ENCODE results near the gene BACE2. TPM values are rescaled to one million over a fixed set of nuclear protein-coding genes. Genes with fewer than 3 reads are reported as not detected.

BACE2 gene
- total RNA-seq = 10 to 100 TPM in 1 of 3 donors, under 1 TPM in 2; 0.12 to 10.3 (median 0.29) TPM
- total RNA-seq (2013) = 16.7 TPM

GRCh38 chr21:41167348-41168342 lies at the start of gene BACE2:
Gene BACE2 (plus strand): TSS chr21:41168160. CDS start chr21:41168264, 104 bp downstream.
- Histone ChIP-seq H3K4me1 (ENCODE audit: control insufficient read depth, insufficient read depth, low read length) (peaks cover 11% of the 10 kb centered on the region), H3K9me3 (ENCODE audit: control insufficient read depth, insufficient read depth, low read length) (no peaks in the 10 kb centered on the region), H3K4me3 (ENCODE audit: low read length) (peak within 1 kb of the TSS; percentile 41), H3K36me3 (ENCODE audit: control insufficient read depth, insufficient read depth, low read length) (no peaks in the 10 kb centered on the region), H3K27ac (ENCODE audit: low read length) (no peak within 1 kb of the TSS), H3K27me3 (ENCODE audit: control insufficient read depth, insufficient read depth, low read length) (peaks cover 8% of the 10 kb centered on the region)
- peak within 1 kb of the TSS; percentile 85 for H3K4me3 Mint-ChIP-seq
- H3K4me1 Mint-ChIP-seq = peaks cover 4 to 8% of the 10 kb centered on the region in 2 donors
- H3K27ac Mint-ChIP-seq = no peak within 1 kb of the TSS
- under 1% methylated on average over 111 of the region's 111 CpGs for WGBS (ENCODE audit: insufficient coverage)
- H3K36me3 Mint-ChIP-seq = no peaks in the 10 kb centered on the region
- DNase-seq (peak in 1 of 2 donors; percentile 42), ATAC-seq (peak; percentile 62 to 85 (median 84))
- TF ChIP-seq, protein P1, sequence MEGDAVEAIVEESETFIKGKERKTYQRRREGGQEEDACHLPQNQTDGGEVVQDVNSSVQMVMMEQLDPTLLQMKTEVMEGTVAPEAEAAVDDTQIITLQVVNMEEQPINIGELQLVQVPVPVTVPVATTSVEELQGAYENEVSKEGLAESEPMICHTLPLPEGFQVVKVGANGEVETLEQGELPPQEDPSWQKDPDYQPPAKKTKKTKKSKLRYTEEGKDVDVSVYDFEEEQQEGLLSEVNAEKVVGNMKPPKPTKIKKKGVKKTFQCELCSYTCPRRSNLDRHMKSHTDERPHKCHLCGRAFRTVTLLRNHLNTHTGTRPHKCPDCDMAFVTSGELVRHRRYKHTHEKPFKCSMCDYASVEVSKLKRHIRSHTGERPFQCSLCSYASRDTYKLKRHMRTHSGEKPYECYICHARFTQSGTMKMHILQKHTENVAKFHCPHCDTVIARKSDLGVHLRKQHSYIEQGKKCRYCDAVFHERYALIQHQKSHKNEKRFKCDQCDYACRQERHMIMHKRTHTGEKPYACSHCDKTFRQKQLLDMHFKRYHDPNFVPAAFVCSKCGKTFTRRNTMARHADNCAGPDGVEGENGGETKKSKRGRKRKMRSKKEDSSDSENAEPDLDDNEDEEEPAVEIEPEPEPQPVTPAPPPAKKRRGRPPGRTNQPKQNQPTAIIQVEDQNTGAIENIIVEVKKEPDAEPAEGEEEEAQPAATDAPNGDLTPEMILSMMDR (IDR thresholded peaks at IDR 0.05) = no peak
- peaks cover 29 to 36% of the 10 kb centered on the region in 2 donors for H3K27me3 Mint-ChIP-seq (ENCODE audit: low read depth in 2 of 2)
- no peaks in the 10 kb centered on the region for H3K9me3 Mint-ChIP-seq
- intact Hi-C loops (cut with micrococcal nuclease) = no loop called here

GRCh38 chr21:41119901-41120300 lies 48.1 kb upstream of the BACE2 start:
- H3K9me3 Mint-ChIP-seq = no peaks in the 10 kb centered on the region
- intact Hi-C loops (cut with micrococcal nuclease) = no loop called here

DNA sequence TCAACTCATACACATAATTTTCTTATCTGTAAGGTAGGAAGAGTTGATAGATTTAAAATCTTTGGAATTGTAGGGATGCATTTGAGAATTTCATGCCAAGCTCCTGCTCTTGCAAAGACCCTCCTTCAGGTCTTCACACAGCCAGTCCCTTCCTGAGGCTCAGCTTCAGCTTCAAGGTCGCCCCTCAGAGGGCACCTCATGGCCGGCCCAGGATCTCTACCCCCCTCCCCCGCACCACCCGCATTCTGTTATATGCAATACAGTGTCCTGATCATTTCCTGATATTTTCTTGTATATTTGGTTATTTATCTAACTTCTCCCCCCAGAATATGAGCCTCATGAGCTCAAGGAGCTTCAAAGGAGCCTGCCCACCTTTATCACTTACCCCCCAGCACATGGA lies 47.0 kb upstream of the BACE2 start:
- H3K4me3 Mint-ChIP-seq = no peak overlapping the region
- intact Hi-C loops (cut with micrococcal nuclease) = no loop called here
- H3K9me3 Mint-ChIP-seq = no peaks in the 10 kb centered on the region
- H3K27ac Mint-ChIP-seq = no peak overlapping the region
- Histone ChIP-seq H3K4me1 (ENCODE audit: control insufficient read depth, insufficient read depth, low read length) (peaks cover 4% of the 10 kb centered on the region), H3K27ac (ENCODE audit: low read length) (no peak overlapping the region), H3K36me3 (ENCODE audit: control insufficient read depth, insufficient read depth, low read length) (no peaks in the 10 kb centered on the region), H3K4me3 (ENCODE audit: low read length) (no peak overlapping the region), H3K27me3 (ENCODE audit: control insufficient read depth, insufficient read depth, low read length) (no peaks in the 10 kb centered on the region), H3K9me3 (ENCODE audit: control insufficient read depth, insufficient read depth, low read length) (no peaks in the 10 kb centered on the region)
- DNase-seq (no peak), ATAC-seq (no peak)
- TF ChIP-seq, protein P1 (IDR thresholded peaks at IDR 0.05) = no peak
- WGBS (ENCODE audit: insufficient coverage) = 76% methylated on average over 2 of the region's 4 CpGs
- H3K27me3 Mint-ChIP-seq (ENCODE audit: low read depth in 2 of 2) = peaks cover 0 to 10% of the 10 kb centered on the region in 2 donors
- H3K36me3 Mint-ChIP-seq = no peaks in the 10 kb centered on the region
- no peaks in the 10 kb centered on the region for H3K4me1 Mint-ChIP-seq

More at GRCh38 chr21:41119901-41120300, 48.1 kb upstream of the BACE2 start:
- TF ChIP-seq, protein P1 (IDR thresholded peaks at IDR 0.05) = no peak
- Histone ChIP-seq H3K4me1 (ENCODE audit: control insufficient read depth, insufficient read depth, low read length) (peaks cover 4% of the 10 kb centered on the region), H3K4me3 (ENCODE audit: low read length) (no peak overlapping the region), H3K36me3 (ENCODE audit: control insufficient read depth, insufficient read depth, low read length) (no peaks in the 10 kb centered on the region), H3K27me3 (ENCODE audit: control insufficient read depth, insufficient read depth, low read length) (no peaks in the 10 kb centered on the region), H3K27ac (ENCODE audit: low read length) (no peak overlapping the region), H3K9me3 (ENCODE audit: control insufficient read depth, insufficient read depth, low read length) (no peaks in the 10 kb centered on the region)
- DNase-seq = no peak
- no peak for ATAC-seq
- Mint-ChIP-seq H3K27ac (no peak overlapping the region), H3K36me3 (no peaks in the 10 kb centered on the region), H3K27me3 (ENCODE audit: low read depth in 2 of 2) (peaks cover 0 to 10% of the 10 kb centered on the region in 2 donors), H3K4me1 (no peaks in the 10 kb centered on the region), H3K4me3 (no peak overlapping the region)
- 93% methylated on average over 1 of the region's 1 CpG for WGBS (ENCODE audit: insufficient coverage)

All from natural killer cell (primary cell).